ENCODE measurements around the gene DAB2IP.

DAB2IP gene

GRCh38 chr9:121627427-121627826 lies 24.0 kb upstream of the DAB2IP start:
- no peak for TF ChIP-seq CTCF (IDR thresholded peaks at IDR 0.05; ENCODE audit: low read length, missing control alignments)
- H3K4me3 ChIP-seq (replicated peaks; ENCODE audit: low read depth, low read length), result no peak overlapping the region
- DNase-seq (ENCODE audit: low read depth), result no peak

- no peak for DNase-seq (ENCODE audit: low read depth)
- no peak overlapping the region for H3K4me3 ChIP-seq (replicated peaks; ENCODE audit: low read depth, low read length)
- TF ChIP-seq CTCF (IDR thresholded peaks at IDR 0.05; ENCODE audit: low read length, missing control alignments), result no peak
Observed at GRCh38 chr9:121628401-121628800, 23.0 kb upstream of the DAB2IP start.

- H3K4me3 ChIP-seq (replicated peaks; ENCODE audit: low read depth, low read length), result no peak overlapping the region
- TF ChIP-seq CTCF (IDR thresholded peaks at IDR 0.05; ENCODE audit: low read length, missing control alignments), result no peak
- no peak for DNase-seq (ENCODE audit: low read depth)
Observed at GRCh38 chr9:121631115-121631514, 20.3 kb upstream of the DAB2IP start.

- no peak overlapping the region for H3K4me3 ChIP-seq (replicated peaks; ENCODE audit: low read depth, low read length)
- TF ChIP-seq CTCF (IDR thresholded peaks at IDR 0.05; ENCODE audit: low read length, missing control alignments), result no peak
- no peak for DNase-seq (ENCODE audit: low read depth)
Observed at GRCh38 chr9:121631978-121632418, 19.4 kb upstream of the DAB2IP start.

- TF ChIP-seq CTCF (IDR thresholded peaks at IDR 0.05; ENCODE audit: low read length, missing control alignments), result no peak
- H3K4me3 ChIP-seq (replicated peaks; ENCODE audit: low read depth, low read length), result no peak overlapping the region
- DNase-seq (ENCODE audit: low read depth), result no peak
Observed at GRCh38 chr9:121633119-121633714, 18.2 kb upstream of the DAB2IP start.

GRCh38 chr9:121633736-121634135 lies 17.7 kb upstream of the DAB2IP start:
- TF ChIP-seq CTCF (IDR thresholded peaks at IDR 0.05; ENCODE audit: low read length, missing control alignments), result no peak
- DNase-seq (ENCODE audit: low read depth), result no peak
- no peak overlapping the region for H3K4me3 ChIP-seq (replicated peaks; ENCODE audit: low read depth, low read length)

Measured in fibroblast of pulmonary artery (primary cell).